GM19023 (cell line): ENCODE data around the gene GPR55.
A peak's percentile ranks its signal among the peaks of the same experiment; 100 is the strongest.

Experiments
- ATAC-seq: cut with Tn5 transposase; IDR thresholded peaks from one replicate; pipeline ENCODE4 v1.9.1; 2021; ENCODE audit warnings: mild to moderate bottlenecking, moderate library complexity; ENCODE audit not compliant: unreplicated experiment

GPR55 gene

GRCh38 chr2:230903231-230904150 lies 21.6 kb downstream of the GPR55 start:
- no peak for ATAC-seq

- peak; percentile 59 for ATAC-seq
Measured at GRCh38 chr2:230902180-230902899, 22.7 kb downstream of the GPR55 start.

- no peak for ATAC-seq
Measured at GRCh38 chr2:230901006-230901405, 24.0 kb downstream of the GPR55 start.

- ATAC-seq, result no peak
Measured at GRCh38 chr2:230900336-230900995, 24.6 kb downstream of the GPR55 start.

- no peak for ATAC-seq
Measured at GRCh38 chr2:230899786-230900185, 25.3 kb downstream of the GPR55 start.

- no peak for ATAC-seq
Measured at GRCh38 chr2:230899287-230899686, 25.8 kb downstream of the GPR55 start.

- no peak for ATAC-seq
Measured at GRCh38 chr2:230898713-230899091, 26.3 kb downstream of the GPR55 start.

- no peak for ATAC-seq
Measured at GRCh38 chr2:230898016-230898712, 26.9 kb downstream of the GPR55 start.

- ATAC-seq, result no peak
Measured at GRCh38 chr2:230896346-230897115, 28.5 kb downstream of the GPR55 start.

- no peak for ATAC-seq
Measured at GRCh38 chr2:230895536-230896345, 29.3 kb downstream of the GPR55 start.

GRCh38 chr2:230893841-230894781 lies 30.9 kb downstream of the GPR55 start:
- no peak for ATAC-seq

GRCh38 chr2:230893338-230893737 lies 31.7 kb downstream of the GPR55 start:
- peak; percentile 91 for ATAC-seq

- ATAC-seq, result no peak
Measured at GRCh38 chr2:230891509-230891908, 33.5 kb downstream of the GPR55 start.

- no peak for ATAC-seq
Measured at GRCh38 chr2:230891064-230891463, 34.0 kb downstream of the GPR55 start.

GRCh38 chr2:230890646-230891045 lies 34.4 kb downstream of the GPR55 start:
- no peak for ATAC-seq

- no peak for ATAC-seq
Measured at GRCh38 chr2:230889911-230890601, 35.0 kb downstream of the GPR55 start.

GRCh38 chr2:230888824-230889400 lies 36.1 kb downstream of the GPR55 start:
- no peak for ATAC-seq
